ENCODE measurements around the gene EFHC1.

EFHC1 gene

DNA sequence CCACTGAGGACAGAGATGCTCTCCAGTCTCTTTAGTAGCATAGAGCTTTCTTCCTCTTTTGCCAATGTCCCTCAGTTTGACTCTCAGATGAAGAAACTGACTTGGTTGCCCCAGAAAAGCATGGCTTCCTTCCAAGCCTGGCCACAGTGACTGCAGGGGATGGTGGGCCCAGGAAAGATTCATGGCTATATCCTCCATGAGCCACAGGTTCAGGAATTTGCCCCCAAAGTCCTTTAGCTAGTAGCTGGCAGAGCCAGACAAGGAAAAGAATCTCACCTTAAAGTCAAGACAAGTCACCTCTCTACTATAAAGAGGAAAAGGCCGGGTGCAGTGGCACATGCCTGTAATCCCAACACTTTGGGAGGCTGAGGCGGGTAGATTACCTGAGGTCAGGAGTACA, 113.3 kb downstream of the EFHC1 start:
- peaks cover 33% of the 10 kb centered on the region for H3K36me3 ChIP-seq (ENCODE audit: low read depth)
- H3K4me3 ChIP-seq (ENCODE audit: severe bottlenecking), result no peak overlapping the region
- no peaks in the 10 kb centered on the region for H3K9me3 ChIP-seq (ENCODE audit: severe bottlenecking)
- H3K27me3 ChIP-seq (ENCODE audit: insufficient read depth, poor library complexity, severe bottlenecking), result no peaks in the 10 kb centered on the region
- no peak for ATAC-seq (ENCODE audit: low read depth)
- H3K27ac ChIP-seq (ENCODE audit: poor library complexity, severe bottlenecking), result peak overlapping the region; percentile 27
- DNase-seq (ENCODE audit: low spot score), result no peak
- no peak for TF ChIP-seq CTCF (IDR thresholded peaks at IDR 0.05; ENCODE audit: poor library complexity, severe bottlenecking)
- peaks cover 34% of the 10 kb centered on the region for H3K4me1 ChIP-seq (ENCODE audit: insufficient read depth, poor library complexity, severe bottlenecking)

GRCh38 chr6:52534363-52534762, 114.2 kb downstream of the EFHC1 start:
- peaks cover 41% of the 10 kb centered on the region for H3K4me1 ChIP-seq (ENCODE audit: insufficient read depth, poor library complexity, severe bottlenecking)
- H3K27ac ChIP-seq (ENCODE audit: poor library complexity, severe bottlenecking), result no peak overlapping the region
- no peaks in the 10 kb centered on the region for H3K27me3 ChIP-seq (ENCODE audit: insufficient read depth, poor library complexity, severe bottlenecking)
- ATAC-seq (ENCODE audit: low read depth) (no peak), DNase-seq (ENCODE audit: low spot score) (no peak)
- H3K36me3 ChIP-seq (ENCODE audit: low read depth), result peaks cover 33% of the 10 kb centered on the region
- TF ChIP-seq CTCF (IDR thresholded peaks at IDR 0.05; ENCODE audit: poor library complexity, severe bottlenecking), result no peak
- H3K9me3 ChIP-seq (ENCODE audit: severe bottlenecking), result no peaks in the 10 kb centered on the region
- no peak overlapping the region for H3K4me3 ChIP-seq (ENCODE audit: severe bottlenecking)

- no peak for ATAC-seq (ENCODE audit: low read depth)
- H3K27me3 ChIP-seq (ENCODE audit: insufficient read depth, poor library complexity, severe bottlenecking), result no peaks in the 10 kb centered on the region
- TF ChIP-seq CTCF (IDR thresholded peaks at IDR 0.05; ENCODE audit: poor library complexity, severe bottlenecking), result no peak
- peaks cover 45% of the 10 kb centered on the region for H3K4me1 ChIP-seq (ENCODE audit: insufficient read depth, poor library complexity, severe bottlenecking)
- peaks cover 31% of the 10 kb centered on the region for H3K36me3 ChIP-seq (ENCODE audit: low read depth)
- DNase-seq (ENCODE audit: low spot score), result no peak
- no peak overlapping the region for H3K4me3 ChIP-seq (ENCODE audit: severe bottlenecking)
- H3K9me3 ChIP-seq (ENCODE audit: severe bottlenecking), result no peaks in the 10 kb centered on the region
- no peak overlapping the region for H3K27ac ChIP-seq (ENCODE audit: poor library complexity, severe bottlenecking)
These were observed 114.8 kb downstream of the EFHC1 start for GRCh38 chr6:52534966-52535390.

DNA sequence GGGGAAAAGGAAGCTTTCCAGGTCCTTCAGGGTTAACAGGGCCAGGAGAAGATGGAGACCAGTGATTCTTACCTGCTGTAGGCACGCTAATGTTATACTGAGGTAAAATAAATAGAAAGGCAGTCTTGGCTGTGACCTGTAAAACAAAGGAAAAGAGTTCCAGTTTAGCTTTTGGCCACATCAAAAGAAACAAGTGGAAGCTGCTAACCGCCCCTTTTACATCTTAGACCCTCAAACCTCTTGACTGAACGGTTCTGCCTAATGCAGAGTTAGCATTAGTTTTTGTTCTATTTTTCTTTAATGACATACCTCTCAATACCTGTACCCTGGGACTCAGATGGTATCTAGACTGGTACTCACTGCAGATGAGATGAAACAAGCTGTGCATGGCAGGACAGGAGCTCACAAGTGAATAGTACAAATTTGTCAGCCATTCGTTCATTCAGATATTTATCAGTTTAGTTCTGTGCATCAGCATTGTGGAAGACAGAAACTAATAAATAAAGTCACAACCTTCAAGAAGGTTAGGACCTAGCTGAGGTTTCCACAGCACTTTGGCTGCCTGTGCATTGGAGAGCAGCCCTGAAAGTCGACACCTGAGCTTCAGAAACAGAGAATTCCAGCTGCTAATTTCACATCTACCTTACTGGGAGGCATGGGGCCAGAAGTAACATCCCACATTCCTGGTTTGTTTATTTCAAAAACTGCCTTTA, 115.7 kb downstream of the EFHC1 start:
- peak overlapping the region; percentile 89 for H3K27ac ChIP-seq (ENCODE audit: poor library complexity, severe bottlenecking)
- DNase-seq (ENCODE audit: low spot score) (no peak), ATAC-seq (ENCODE audit: low read depth) (no peak)
- TF ChIP-seq CTCF (IDR thresholded peaks at IDR 0.05; ENCODE audit: poor library complexity, severe bottlenecking), result no peak
- peaks cover 31% of the 10 kb centered on the region for H3K36me3 ChIP-seq (ENCODE audit: low read depth)
- no peaks in the 10 kb centered on the region for H3K27me3 ChIP-seq (ENCODE audit: insufficient read depth, poor library complexity, severe bottlenecking)
- no peaks in the 10 kb centered on the region for H3K9me3 ChIP-seq (ENCODE audit: severe bottlenecking)
- no peak overlapping the region for H3K4me3 ChIP-seq (ENCODE audit: severe bottlenecking)
- peaks cover 54% of the 10 kb centered on the region for H3K4me1 ChIP-seq (ENCODE audit: insufficient read depth, poor library complexity, severe bottlenecking)

DNA sequence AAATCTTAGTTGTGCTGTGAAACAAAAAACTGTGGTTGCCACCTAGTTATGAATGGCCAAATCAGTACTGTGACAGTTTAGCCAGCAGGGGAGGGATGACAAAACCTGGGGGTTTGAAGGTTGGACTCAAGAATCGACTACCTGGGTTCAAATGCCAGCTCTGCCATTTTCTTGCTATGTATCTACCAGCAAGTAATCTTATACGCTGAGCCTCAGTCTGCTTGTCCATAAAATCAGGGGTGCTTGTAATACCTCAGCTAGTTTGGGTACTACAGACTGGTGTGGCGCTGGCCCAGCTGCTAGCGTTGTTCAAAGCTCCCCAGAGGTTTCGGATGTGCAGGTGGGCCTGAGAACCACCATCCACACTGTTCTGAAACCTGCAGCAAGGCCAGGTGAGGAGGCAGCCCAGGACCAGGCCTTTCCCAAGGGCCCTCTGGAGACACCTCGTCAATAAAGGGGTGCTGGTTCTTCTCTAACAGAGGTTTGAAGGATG, 116.3 kb downstream of the EFHC1 start:
- peaks cover 31% of the 10 kb centered on the region for H3K36me3 ChIP-seq (ENCODE audit: low read depth)
- no peaks in the 10 kb centered on the region for H3K9me3 ChIP-seq (ENCODE audit: severe bottlenecking)
- H3K27ac ChIP-seq (ENCODE audit: poor library complexity, severe bottlenecking), result peak overlapping the region; percentile 89
- no peak for TF ChIP-seq CTCF (IDR thresholded peaks at IDR 0.05; ENCODE audit: poor library complexity, severe bottlenecking)
- no peak for DNase-seq (ENCODE audit: low spot score)
- no peak for ATAC-seq (ENCODE audit: low read depth)
- H3K27me3 ChIP-seq (ENCODE audit: insufficient read depth, poor library complexity, severe bottlenecking), result no peaks in the 10 kb centered on the region
- no peak overlapping the region for H3K4me3 ChIP-seq (ENCODE audit: severe bottlenecking)
- H3K4me1 ChIP-seq (ENCODE audit: insufficient read depth, poor library complexity, severe bottlenecking), result peaks cover 55% of the 10 kb centered on the region

Measured in RWPE2 (cell line).